ENCODE results near the gene STAB1. TPM values are rescaled to one million over a fixed set of nuclear protein-coding genes. Genes with fewer than 3 reads are reported as not detected.

The STAB1 gene
- total and polyA plus RNA-seq, 10 of the 15 experiments (the other 5 are each of a cell fraction or from before 2014, with no cell fraction given): 0.46 TPM; not detected in 9

- TF ChIP-seq SKIL (IDR thresholded peaks at IDR 0.05; ENCODE audit: low read depth, poor library complexity, severe bottlenecking) (no peak), TCF3 (IDR thresholded peaks at IDR 0.05; ENCODE audit: borderline replicate concordance, insufficient read depth, low read depth, low read length) (no peak), TARDBP (IDR thresholded peaks at IDR 0.05; ENCODE audit: borderline replicate concordance) (no peak), REST (IDR thresholded peaks at IDR 0.05; ENCODE audit: low read depth, low read length) (no peak), RCOR1 (conservative IDR thresholded peaks at IDR 0.05; ENCODE audit: low read depth, low read length) (no peak), E4F1 (IDR thresholded peaks at IDR 0.05; ENCODE audit: borderline replicate concordance, partially characterized antibody) (no peak)
Measured at GRCh38 chr3:52535411-52536111, 40.4 kb downstream of the STAB1 start (continued).

Data from GM12878 (cell line).